CD14-positive monocyte (primary cell): ENCODE results near the gene ABCC4. TPM values are rescaled to one million over a fixed set of nuclear protein-coding genes. Genes with fewer than 3 reads are reported as not detected.
A peak's percentile ranks its signal among the peaks of the same experiment; 100 is the strongest.
"Not testable (repeated sequence)": the region's sequence is repeated elsewhere in the genome, so short reads cannot be mapped to it uniquely, and the experiment has no call there.

Experiments
- DNase-seq, 3 donors: peaks; one replicate each; pipeline ENCODE4 v3.0.0-alpha.2; 2011 to 2022
- H2AFZ ChIP-seq: 2 replicates; pipeline ENCODE4 v1.6.0; 2012; ENCODE audit warnings: mild to moderate bottlenecking, low read depth, low read length, inconsistent platforms; ENCODE audit not compliant: insufficient read depth, poor library complexity, severe bottlenecking
- H3K27ac ChIP-seq, 2 donors: 1 replicate in 1 of 2; 2 replicates in 1 of 2; pipeline ENCODE4 v1.5.1; 2012 to 2013; ENCODE audit warnings: low read length in 2 of 2, control low read depth in 1 of 2, inconsistent platforms in 1 of 2, low read depth in 1 of 2, mild to moderate bottlenecking in 1 of 2
- H3K27me3 ChIP-seq, 2 donors: one replicate each; pipeline versions ENCODE4 v1.6.0 to v1.6.1; 2011 to 2013; ENCODE audit warnings: low read length in 2 of 2; ENCODE audit not compliant: control insufficient read depth in 2 of 2, insufficient read depth in 2 of 2
- H3K36me3 ChIP-seq, 2 donors: replicated peaks in 1 of 2; 1 replicate in 1 of 2; 2 replicates in 1 of 2; pipeline versions ENCODE4 v1.5.1 to v1.6.1; 2012 to 2013; ENCODE audit warnings: low read length in 2 of 2, control low read depth in 1 of 2, inconsistent platforms in 1 of 2, mild to moderate bottlenecking in 1 of 2; ENCODE audit not compliant: insufficient read depth in 2 of 2, control insufficient read depth in 1 of 2
- H3K4me1 ChIP-seq, 2 donors: 1 replicate in 1 of 2; 2 replicates in 1 of 2; pipeline versions ENCODE4 v1.5.1 to v1.6.1; 2012 to 2013; ENCODE audit warnings: low read length in 2 of 2, control low read depth in 1 of 2, inconsistent platforms in 1 of 2, mild to moderate bottlenecking in 1 of 2, moderate library complexity in 1 of 2; ENCODE audit not compliant: insufficient read depth in 2 of 2, control insufficient read depth in 1 of 2
- H3K4me2 ChIP-seq: replicated peaks from 2 replicates; pipeline ENCODE3; 2012; ENCODE audit warnings: low read length, moderate library complexity, mild to moderate bottlenecking; ENCODE audit not compliant: poor library complexity, severe bottlenecking; ENCODE audit errors: extremely low read depth
- H3K4me3 ChIP-seq, 3 experiments: fragments of 200-600 bp in 1 of 3; sonication (generic) in 1 of 3; replicated peaks in 1 of 3; 1 replicate in 2 of 3; 2 replicates in 1 of 3; pipeline ENCODE4 v1.5.1; 2011 to 2013; ENCODE audit warnings: low read length in 3 of 3, mild to moderate bottlenecking in 3 of 3, control low read depth in 2 of 3, low read depth in 2 of 3, inconsistent platforms in 1 of 3, moderate library complexity in 1 of 3
- H3K79me2 ChIP-seq: 2 replicates; pipeline ENCODE4 v1.6.0; 2012; ENCODE audit warnings: mild to moderate bottlenecking, control low read depth, inconsistent platforms, low read length, moderate library complexity; ENCODE audit not compliant: insufficient read depth
- H3K9ac ChIP-seq: 2 replicates; pipeline ENCODE4 v1.6.0; 2017; ENCODE audit warnings: low read length, mild to moderate bottlenecking; ENCODE audit not compliant: insufficient read depth, poor library complexity, severe bottlenecking
- H3K9me3 ChIP-seq, 2 donors: replicated peaks in 1 of 2; 1 replicate in 1 of 2; 2 replicates in 1 of 2; pipeline versions ENCODE4 v1.5.1 to v1.6.1; 2012 to 2013; ENCODE audit warnings: low read length in 2 of 2, control low read depth in 1 of 2; ENCODE audit not compliant: control insufficient read depth in 1 of 2, insufficient read depth in 1 of 2
- H4K20me1 ChIP-seq: 2 replicates; pipeline ENCODE4 v1.6.0; 2012; ENCODE audit warnings: mild to moderate bottlenecking, low read length, control low read depth, moderate library complexity; ENCODE audit not compliant: insufficient read depth
- H3K27ac Mint-ChIP-seq, 7 donors: one replicate each; pipeline ENCODE4 v1.8.0; 2020; ENCODE audit warnings: mild to moderate bottlenecking in 7 of 7, mixed read lengths in 7 of 7, moderate library complexity in 6 of 7, inconsistent platforms in 2 of 7
- H3K27me3 Mint-ChIP-seq, 3 donors: one replicate each; pipeline ENCODE4 v1.8.0; 2021 to 2022; ENCODE audit warnings: low read depth in 3 of 3, mild to moderate bottlenecking in 3 of 3, mixed read lengths in 3 of 3, moderate library complexity in 3 of 3, inconsistent platforms in 1 of 3
- H3K36me3 Mint-ChIP-seq, 2 donors: one replicate each; pipeline ENCODE4 v1.8.0; 2020; ENCODE audit warnings: mixed read lengths in 2 of 2, inconsistent platforms in 1 of 2, mild to moderate bottlenecking in 1 of 2
- H3K4me1 Mint-ChIP-seq: one replicate; pipeline ENCODE4 v1.8.0; 2020; ENCODE audit warnings: mild to moderate bottlenecking, mixed read lengths
- H3K4me3 Mint-ChIP-seq, 2 donors: one replicate each; pipeline ENCODE4 v1.8.0; 2020; ENCODE audit warnings: mild to moderate bottlenecking in 2 of 2, mixed read lengths in 2 of 2, moderate library complexity in 1 of 2
- H3K9me3 Mint-ChIP-seq, 7 donors: one replicate each; pipeline ENCODE4 v1.8.0; 2020 to 2022; ENCODE audit warnings: mixed read lengths in 7 of 7, mild to moderate bottlenecking in 6 of 7, moderate library complexity in 6 of 7, inconsistent platforms in 2 of 7
- WGBS: methylation state at CpG from one replicate; pipeline ENCODE4 v1.1.5; 2013; ENCODE audit warnings: missing lambda C conversion rate; ENCODE audit not compliant: insufficient coverage; 5-methylcytosine and 5-hydroxymethylcytosine counted together
- intact Hi-C, 2 donors: fragments of 100-400 bp; cut with micrococcal nuclease; formaldehyde crosslinking; loops; one replicate each; pipeline versions ENCODE4 v1.15.0 to v1.15.1; 2023
- polyA plus RNA-seq, 3 donors: library from polyadenylated mRNA; depleted of rRNA in 1 of 3; unstranded in 2 of 3; stranded (reverse) in 1 of 3; fragments of 300-500 nt in 2 of 3; fragments of >200 nt in 1 of 3; fragmentation: Illumina TruSeq in 2 of 3; gene quantifications; 1 replicate in 2 of 3; 2 replicates in 1 of 3; pipeline ENCODE4 v1.2.3, GENCODE V29; 2012 to 2021
- TF ChIP-seq, protein P1 (sequence below): fragments of 200-600 bp; IDR thresholded peaks from one replicate; pipeline ENCODE4 v1.8.0; 2022; ENCODE audit warnings: antibody characterized with exemption, mild to moderate bottlenecking

Gene ABCC4
- polyA plus RNA-seq, 3 donors = 0.96 to 2.5 (median 1.7) TPM

DNA sequence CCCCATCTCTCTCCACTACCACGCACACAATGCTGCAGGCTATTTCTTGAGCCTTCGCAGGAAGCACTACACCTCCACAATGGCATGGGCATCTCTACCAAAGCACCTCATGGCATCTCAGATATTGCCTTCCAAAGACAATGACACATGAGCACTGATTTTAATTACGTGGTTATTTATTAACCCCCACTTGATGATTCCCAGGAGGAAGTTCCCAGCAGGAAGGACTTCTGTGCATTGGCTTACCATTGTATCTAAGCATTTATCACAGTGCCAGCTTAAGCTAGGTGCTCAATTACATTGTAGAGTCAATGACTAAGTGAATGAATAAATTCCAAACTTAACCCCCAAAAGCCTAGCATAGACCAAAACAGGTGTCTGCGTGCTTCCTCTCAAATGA lies 101.4 kb downstream of the ABCC4 start:
- no peak for DNase-seq
- Histone ChIP-seq H3K9ac (no peak overlapping the region), H2AFZ (no peak overlapping the region), H3K27me3 (no peaks in the 10 kb centered on the region), H3K4me3 (no peak overlapping the region), H3K4me2 (no peak overlapping the region), H3K36me3 (no peaks in the 10 kb centered on the region), H3K4me1 (peaks cover 11 to 14% of the 10 kb centered on the region in 2 donors), H4K20me1 (no peaks in the 10 kb centered on the region), H3K27ac (no peak overlapping the region), H3K79me2 (no peaks in the 10 kb centered on the region), H3K9me3 (no peaks in the 10 kb centered on the region)
- intact Hi-C loops = loop anchor here in 1 of 2 donors (10.0 kb wide), 1 partner anchor 635 kb away; no protein-coding TSS in a partner anchor
- peaks cover 2 to 12% (median 4%) of the 10 kb centered on the region in 7 donors for H3K9me3 Mint-ChIP-seq
- no peak overlapping the region for H3K4me3 Mint-ChIP-seq
- peak overlapping the region in 1 of 7 donors; percentile 14 for H3K27ac Mint-ChIP-seq
- TF ChIP-seq, protein P1, sequence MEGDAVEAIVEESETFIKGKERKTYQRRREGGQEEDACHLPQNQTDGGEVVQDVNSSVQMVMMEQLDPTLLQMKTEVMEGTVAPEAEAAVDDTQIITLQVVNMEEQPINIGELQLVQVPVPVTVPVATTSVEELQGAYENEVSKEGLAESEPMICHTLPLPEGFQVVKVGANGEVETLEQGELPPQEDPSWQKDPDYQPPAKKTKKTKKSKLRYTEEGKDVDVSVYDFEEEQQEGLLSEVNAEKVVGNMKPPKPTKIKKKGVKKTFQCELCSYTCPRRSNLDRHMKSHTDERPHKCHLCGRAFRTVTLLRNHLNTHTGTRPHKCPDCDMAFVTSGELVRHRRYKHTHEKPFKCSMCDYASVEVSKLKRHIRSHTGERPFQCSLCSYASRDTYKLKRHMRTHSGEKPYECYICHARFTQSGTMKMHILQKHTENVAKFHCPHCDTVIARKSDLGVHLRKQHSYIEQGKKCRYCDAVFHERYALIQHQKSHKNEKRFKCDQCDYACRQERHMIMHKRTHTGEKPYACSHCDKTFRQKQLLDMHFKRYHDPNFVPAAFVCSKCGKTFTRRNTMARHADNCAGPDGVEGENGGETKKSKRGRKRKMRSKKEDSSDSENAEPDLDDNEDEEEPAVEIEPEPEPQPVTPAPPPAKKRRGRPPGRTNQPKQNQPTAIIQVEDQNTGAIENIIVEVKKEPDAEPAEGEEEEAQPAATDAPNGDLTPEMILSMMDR = no peak
- peaks cover 1 to 2% (median 1%) of the 10 kb centered on the region in 3 donors for H3K27me3 Mint-ChIP-seq
- H3K4me1 Mint-ChIP-seq = peaks cover 12% of the 10 kb centered on the region
- WGBS = 96% methylated on average over 4 of the region's 4 CpGs
- H3K36me3 Mint-ChIP-seq = peaks cover 11% of the 10 kb centered on the region in 2 donors

DNA sequence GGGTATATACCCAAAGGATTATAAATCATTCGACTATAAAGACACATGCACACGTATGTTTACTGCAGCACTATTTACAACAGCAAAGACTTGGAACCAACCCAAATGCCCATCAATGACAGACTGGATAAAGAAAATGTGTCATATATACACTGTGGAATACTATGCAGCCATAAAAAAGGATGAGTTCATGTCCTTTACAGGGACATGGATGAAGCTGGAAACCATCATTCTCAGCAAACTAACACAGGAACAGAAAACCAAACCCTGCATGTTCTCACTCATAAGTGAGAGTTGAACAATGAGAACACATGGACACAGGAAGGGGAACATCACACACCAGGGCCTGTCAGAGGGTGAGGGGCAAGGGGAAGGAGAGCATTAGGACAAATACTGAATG lies 102.6 kb downstream of the ABCC4 start:
- not testable (repeated sequence) for H3K36me3 ChIP-seq, H4K20me1 ChIP-seq, H3K27me3 ChIP-seq, H3K4me1 Mint-ChIP-seq, H3K4me2 ChIP-seq, H2AFZ ChIP-seq, H3K4me3 ChIP-seq, H3K9ac ChIP-seq, H3K79me2 ChIP-seq, DNase-seq, H3K9me3 ChIP-seq, H3K9me3 Mint-ChIP-seq, H3K4me1 ChIP-seq, H3K27me3 Mint-ChIP-seq, H3K27ac ChIP-seq, H3K4me3 Mint-ChIP-seq
- Mint-ChIP-seq H3K27ac (peak overlapping the region in 1 of 7 donors; percentile 32), H3K36me3 (peaks cover 10 to 11% of the 10 kb centered on the region in 2 donors)
- no CpG with 5 or more reads among the region's 2 CpGs for WGBS
- intact Hi-C loops = loop anchor here in 1 of 2 donors (10.0 kb wide), 1 partner anchor 636 kb away; no protein-coding TSS in a partner anchor
